SKM-1 treated with dmso at 0.1 percent for 144 hours (cell line): ENCODE data around the gene PDCD2L.
"Not testable (repeated sequence)": the region's sequence is repeated elsewhere in the genome, so short reads cannot be mapped to it uniquely, and the experiment has no call there.

Experiments
- DNase-seq: peaks from one replicate; lab custom pipeline; 2025; ENCODE audit not compliant: unreplicated experiment; lab: John Stamatoyannopoulos, UW

Gene PDCD2L

DNA sequence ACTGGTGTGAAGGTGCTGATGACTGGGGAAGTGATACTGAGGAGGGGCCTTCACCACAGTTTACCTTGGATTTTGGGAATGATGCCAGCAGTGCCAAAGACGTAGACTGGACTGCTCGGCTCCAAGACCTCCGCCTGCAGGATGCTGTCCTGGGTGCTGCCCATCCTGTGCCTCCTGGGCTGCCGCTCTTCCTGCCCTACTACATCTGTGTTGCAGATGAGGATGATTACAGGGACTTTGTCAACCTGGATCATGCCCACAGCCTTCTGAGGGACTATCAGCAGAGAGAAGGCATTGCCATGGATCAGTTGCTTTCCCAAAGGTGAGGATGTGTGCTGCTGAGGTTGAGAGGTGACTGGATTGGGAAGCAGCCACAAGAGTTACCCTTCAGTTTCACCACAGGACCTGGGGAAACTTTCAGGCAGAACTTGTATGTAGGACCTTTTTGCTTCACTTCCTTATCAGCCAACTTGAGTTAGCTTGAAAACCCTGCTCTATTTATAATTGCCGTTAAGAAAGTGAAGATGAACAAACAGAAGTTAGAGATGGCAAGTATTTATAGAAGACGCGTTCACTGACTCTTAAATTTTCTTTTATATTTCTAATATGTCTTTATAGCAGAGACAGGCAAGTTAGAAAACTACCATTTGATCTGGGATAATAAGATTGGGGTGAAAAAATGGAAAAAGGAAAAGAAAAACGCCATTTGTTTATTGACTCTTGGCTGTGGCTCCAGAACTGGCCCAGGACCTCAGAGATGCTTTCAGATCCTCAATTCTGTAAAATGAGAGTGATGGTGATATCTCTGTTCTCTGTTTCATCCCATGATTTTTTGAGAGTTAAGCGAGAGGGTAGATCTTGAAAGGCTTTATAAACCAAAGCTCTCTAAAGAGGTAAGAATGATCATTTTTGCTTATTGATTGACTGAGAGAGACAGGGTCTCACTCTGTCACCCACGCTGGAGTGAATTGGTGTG lies 5.3 kb downstream of the PDCD2L start:
- DNase-seq, result no peak

GRCh38 chr19:34411216-34411615 lies 7.0 kb downstream of the PDCD2L start:
- DNase-seq, result no peak

GRCh38 chr19:34416021-34416545 lies 11.9 kb downstream of the PDCD2L start:
- DNase-seq, result no peak

DNA sequence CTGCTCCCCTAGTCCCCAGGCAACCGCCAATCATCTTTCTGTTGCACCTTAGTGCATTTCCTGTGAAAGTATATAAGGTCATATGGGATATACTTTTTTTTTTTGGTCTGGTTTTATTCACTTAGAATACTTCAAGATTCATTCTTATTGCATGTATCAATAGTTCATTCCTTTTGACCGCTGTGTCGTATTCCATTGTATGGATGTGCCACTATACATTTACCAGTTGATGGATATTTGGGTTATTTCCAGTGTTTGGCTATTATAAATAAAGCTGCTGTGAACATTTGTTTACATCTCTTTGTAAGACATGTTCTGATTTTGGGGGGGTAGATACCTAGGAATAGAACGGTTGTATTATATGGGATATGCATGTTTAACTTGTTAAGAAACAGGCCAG lies 14.1 kb downstream of the PDCD2L start:
- no peak for DNase-seq

DNA sequence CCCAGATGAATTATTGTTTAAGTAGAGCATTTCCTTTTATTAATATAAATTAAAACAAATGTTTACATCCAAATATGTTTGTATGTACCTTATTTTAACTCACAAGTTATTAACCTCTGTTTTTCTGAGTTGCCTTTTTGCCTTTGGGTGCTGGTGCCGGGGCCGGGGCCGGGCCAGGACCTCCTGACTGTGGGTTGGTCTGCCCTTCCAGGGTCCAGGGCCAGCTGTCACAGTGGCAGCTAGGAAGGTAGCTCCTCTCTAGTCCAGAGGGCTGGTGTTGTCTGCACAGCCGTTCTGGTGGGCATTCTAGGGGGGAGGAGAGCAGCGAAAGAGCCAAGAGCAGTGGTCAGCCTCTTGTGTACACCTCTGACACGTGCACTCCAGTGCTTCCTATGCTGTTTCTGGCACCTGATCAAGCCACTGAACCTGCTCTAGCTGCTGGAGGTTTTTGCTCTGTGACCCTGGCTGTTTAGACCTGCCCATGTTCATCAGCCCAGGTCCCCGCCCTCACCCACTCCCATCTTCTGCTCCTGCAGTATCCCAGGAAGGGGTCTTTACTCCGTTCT lies 22.0 kb downstream of the PDCD2L start:
- DNase-seq, result no peak

DNA sequence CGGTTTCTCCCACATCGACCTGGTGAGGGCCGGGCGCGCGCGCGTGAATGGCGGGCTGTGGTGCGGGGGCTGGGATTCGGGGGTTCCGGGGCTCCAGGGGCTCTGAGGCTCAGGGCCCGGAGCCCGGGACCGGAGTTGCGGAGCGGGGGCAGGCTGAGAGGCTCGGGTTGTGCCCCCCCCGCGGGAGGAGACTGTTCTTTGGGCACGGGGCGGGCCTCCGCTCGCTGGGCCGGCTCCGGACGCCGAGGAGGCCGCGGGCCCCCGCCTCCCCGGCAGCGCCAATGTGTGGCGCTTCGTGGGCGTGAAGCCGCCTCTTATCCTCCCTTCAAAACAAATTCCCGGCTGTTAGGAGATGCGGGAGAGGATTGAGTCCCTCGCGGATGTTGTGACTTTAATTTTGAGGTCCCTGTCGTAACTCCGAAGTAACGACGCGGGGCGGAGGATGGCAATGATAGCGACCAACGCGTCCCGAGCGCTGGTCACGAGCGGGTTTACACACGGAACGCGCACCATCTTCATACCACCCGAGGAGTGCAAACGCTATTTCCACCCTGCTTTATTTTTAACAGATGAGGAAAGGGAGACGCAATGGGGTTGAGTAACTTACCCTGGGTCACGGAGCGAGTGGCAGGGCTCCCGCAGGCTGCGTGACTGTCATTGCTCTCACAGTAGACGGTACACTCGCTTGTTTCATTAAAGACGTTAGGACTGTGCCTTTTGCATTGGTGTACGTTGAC lies 24.5 kb downstream of the PDCD2L start:
- no peak for DNase-seq

DNA sequence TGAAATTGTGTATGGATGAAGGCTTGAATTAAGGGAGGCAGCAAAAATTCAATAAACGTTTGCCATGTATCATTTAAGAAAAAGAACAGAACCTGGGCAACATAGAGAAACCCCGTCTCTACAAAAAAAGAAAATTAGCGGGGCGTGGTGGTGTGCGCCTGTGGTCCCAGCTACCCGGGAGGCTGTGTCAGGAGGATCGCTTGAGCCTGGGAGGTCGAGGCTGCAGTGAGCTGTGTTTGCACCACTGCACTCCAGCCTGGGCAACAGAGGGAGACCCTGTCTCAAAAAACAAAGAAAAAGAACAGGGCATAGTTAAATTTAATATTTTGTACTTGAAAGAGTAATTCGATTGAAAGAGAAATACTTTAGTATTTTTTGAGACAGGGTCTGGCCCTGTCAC lies 25.4 kb downstream of the PDCD2L start:
- DNase-seq, result no peak

GRCh38 chr19:34430738-34431625 lies 26.8 kb downstream of the PDCD2L start:
- peak; percentile 62 for DNase-seq

DNA sequence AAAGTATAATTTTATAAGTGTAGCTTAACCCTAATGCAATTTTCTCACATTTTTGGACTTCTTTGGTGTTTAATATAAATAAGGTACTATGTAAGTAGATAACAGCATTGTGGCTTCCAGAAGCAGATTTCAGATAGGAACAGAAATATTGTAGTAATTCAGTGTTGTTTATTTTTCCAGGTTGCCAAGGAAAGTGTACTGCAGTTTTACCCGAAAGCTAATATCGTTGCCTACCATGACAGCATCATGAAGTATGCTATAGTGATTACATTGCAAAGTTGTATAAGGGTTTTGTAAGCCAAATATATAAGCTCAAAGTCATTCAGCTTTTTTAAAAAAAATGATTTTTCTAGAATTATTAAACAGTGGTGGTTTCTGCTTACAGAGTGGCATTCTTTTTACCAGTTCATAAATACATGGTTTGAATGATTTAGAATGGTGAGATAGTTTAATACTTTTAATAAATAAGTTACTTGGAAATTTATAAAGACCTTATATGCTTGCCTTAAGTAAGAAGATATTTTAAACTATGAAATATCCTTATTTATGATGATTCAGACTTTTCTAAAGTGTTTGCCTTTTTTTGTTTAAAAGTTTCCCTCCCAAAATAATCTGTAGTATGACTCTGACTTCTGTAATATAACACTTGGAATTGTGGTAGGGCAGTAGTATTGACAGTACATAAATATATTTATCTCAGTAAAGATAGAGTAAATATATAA lies 27.6 kb downstream of the PDCD2L start:
- no peak for DNase-seq

GRCh38 chr19:34432797-34433196 lies 28.6 kb downstream of the PDCD2L start:
- DNase-seq, result no peak

DNA sequence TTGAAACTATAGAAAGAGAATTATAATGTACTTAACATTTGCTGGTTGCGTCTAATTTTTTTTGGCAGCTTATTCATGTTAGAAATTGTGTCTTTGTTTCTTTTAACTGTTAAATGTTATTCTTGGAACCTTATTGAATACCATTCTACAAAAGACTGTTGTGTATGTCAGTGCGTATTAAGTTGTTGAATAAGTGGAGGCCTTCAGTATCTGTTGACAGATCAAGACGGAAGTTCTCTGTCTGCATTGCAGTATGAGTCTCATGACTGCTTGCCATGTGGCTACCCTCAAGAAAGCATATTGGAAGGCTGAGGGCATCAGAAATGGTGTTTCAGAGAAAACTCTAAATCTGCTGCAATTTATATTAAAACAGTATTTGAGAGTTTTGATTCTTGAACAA lies 32.5 kb downstream of the PDCD2L start:
- no peak for DNase-seq

DNA sequence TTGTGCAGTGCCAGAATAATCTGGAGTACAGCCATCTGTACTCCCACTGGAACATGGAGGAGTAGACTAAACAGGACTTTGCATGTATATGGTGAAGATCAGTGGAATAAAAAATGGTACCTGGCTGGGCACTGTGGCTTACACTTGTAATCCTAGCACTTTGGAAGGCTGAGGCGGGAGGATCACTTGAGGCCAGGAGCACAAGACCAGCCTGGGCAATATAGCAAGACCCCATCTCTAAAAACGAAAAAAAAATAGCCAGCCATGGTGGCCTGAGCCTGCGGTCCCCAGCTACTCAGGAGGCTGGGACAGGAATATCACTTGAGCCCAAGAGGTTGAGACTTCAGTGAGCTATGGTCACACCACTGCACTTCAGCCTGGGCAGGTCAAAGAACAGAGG lies 44.0 kb downstream of the PDCD2L start:
- DNase-seq, result no peak

DNA sequence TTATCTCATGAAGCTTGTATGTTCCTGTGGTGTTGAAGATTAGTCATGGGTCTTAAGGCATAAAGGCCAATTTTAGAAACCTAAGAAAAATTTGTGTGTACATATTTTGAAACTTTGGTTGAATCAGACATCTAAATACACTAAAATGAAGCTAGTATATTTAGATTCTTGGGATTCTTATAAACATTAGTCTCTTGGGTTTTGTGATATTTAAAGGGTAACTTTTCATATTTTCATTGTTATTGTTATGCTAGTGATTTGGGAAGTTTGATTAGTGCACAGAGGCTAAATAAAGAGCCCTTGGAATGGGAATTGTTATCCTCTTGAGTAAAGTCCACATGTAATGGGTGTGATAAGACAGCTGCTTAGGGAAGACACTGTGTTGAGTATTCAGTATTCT lies 48.5 kb downstream of the PDCD2L start:
- no peak for DNase-seq

GRCh38 chr19:34454091-34454490 lies 49.9 kb downstream of the PDCD2L start:
- DNase-seq, result no peak

- DNase-seq, result no peak
Observed at GRCh38 chr19:34454685-34455084, 50.5 kb downstream of the PDCD2L start.

DNA sequence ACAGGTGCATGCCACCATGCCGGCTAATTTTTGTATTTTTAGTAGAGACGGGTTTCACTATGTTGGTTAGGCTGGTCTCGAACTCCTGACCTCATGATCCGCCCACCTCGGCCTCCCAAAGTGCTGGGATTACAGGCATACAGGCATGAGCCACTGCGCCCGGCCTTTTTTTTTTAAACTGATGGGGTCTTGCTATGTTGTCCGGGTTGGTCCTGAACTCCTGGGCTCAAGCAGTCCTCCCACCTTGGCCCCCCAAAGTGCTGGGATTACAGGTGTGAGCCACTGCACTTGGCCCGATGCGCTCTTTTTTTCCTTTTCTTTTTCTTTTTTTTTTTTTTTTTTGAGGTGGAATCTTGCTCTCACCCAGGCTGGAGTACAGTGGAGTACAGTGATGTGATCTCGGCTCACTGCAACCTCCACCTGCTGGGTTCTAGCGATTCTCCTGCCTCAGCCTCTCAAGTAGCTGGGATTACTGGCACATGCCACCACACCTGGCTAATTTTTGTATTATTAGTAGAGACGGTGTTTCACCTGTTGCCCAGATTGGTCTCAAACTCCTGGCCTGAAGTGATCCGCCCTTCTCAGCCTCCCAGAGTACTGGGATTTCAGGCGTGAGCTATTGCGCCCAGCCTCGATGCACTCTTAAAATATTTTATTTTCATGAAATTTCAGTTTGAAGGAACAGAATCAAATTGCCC lies 51.7 kb downstream of the PDCD2L start:
- not testable (repeated sequence) for DNase-seq

- no peak for DNase-seq
Observed at GRCh38 chr19:34457446-34457845, 53.2 kb downstream of the PDCD2L start.

DNA sequence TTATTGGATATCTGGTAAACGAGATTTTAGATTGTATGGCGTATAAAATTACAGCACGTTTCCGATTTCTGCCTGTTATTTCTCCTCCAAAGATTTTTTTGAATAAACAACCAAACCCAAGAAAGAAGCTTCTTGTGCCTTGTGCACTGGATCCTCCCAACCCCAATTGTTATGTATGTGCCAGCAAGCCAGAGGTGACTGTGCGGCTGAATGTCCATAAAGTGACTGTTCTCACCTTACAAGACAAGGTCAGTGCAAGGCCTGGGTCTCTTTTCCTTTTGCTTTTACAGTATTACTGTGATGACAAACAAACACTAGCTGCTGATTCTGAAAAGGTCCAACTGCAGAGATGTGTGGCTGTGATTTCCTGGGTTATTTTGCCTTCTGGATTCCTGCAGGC lies 54.5 kb downstream of the PDCD2L start:
- no peak for DNase-seq

DNA sequence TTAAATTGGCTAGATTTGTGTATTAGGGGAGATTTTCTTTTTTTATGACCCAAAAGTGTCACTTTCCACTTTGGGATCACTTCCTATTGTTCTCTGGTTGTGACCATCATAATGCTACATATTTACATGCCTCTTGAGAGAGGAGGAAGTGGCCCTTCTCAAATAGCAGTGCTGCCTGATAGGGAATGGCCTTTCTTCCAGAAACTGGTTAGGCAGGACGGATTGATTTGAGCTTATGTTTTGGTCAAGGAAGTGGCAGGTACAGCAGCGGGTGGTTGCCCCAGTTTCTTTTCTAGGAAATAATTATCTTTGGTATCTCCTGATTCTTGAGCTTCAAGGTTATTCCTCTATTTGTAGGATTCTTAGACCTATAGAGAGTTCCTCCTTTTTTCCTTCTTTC lies 55.4 kb downstream of the PDCD2L start:
- DNase-seq, result no peak
